KMS-11 (cell line): Measurements from ENCODE around the gene NLGN4X.

Source experiments
- H2AFZ ChIP-seq: fragments of 200-600 bp; sonication (generic); 2 replicates; pipeline ENCODE4 v1.6.1; 2016; ENCODE audit warnings: antibody characterized with exemption, mixed run types, low read depth
- H3K27ac ChIP-seq: fragments of 200-600 bp; sonication (generic); 2 replicates; pipeline ENCODE4 v1.6.1; 2016; ENCODE audit warnings: mild to moderate bottlenecking, mixed run types
- H3K27me3 ChIP-seq: fragments of 200-600 bp; sonication (generic); 2 replicates; pipeline ENCODE4 v1.6.1; 2017; ENCODE audit warnings: mild to moderate bottlenecking, low read depth, mixed run types, moderate library complexity; ENCODE audit not compliant: insufficient read depth
- H3K36me3 ChIP-seq: fragments of 200-600 bp; sonication (generic); 2 replicates; pipeline ENCODE4 v1.6.1; 2017; ENCODE audit warnings: mild to moderate bottlenecking, mixed run types; ENCODE audit not compliant: insufficient read depth
- H3K4me1 ChIP-seq: fragments of 200-600 bp; sonication (generic); 2 replicates; pipeline ENCODE4 v1.6.1; 2016; ENCODE audit warnings: mild to moderate bottlenecking, low read depth, mixed run types; ENCODE audit not compliant: poor library complexity, severe bottlenecking
- H3K4me2 ChIP-seq: fragments of 200-600 bp; sonication (generic); 2 replicates; pipeline ENCODE4 v1.7.0; 2016; ENCODE audit warnings: mild to moderate bottlenecking, mixed run types
- H3K4me3 ChIP-seq: fragments of 200-600 bp; sonication (generic); IDR thresholded peaks from 2 replicates; pipeline ENCODE4 v1.6.1; 2017; ENCODE audit warnings: low read depth, low read length, mixed read lengths; ENCODE audit not compliant: insufficient read depth
- H3K79me2 ChIP-seq: fragments of 200-600 bp; sonication (generic); 2 replicates; pipeline ENCODE4 v1.6.1; 2016; ENCODE audit warnings: low read depth, mixed run types; ENCODE audit not compliant: insufficient read depth
- H3K9ac ChIP-seq: fragments of 200-600 bp; sonication (generic); 2 replicates; pipeline ENCODE4 v1.6.1; 2016; ENCODE audit warnings: mild to moderate bottlenecking, mixed run types
- H4K20me1 ChIP-seq: fragments of 200-600 bp; sonication (generic); 2 replicates; pipeline ENCODE4 v1.6.1; 2016; ENCODE audit warnings: mild to moderate bottlenecking, mixed run types; ENCODE audit not compliant: insufficient read depth
- TF ChIP-seq, protein P1 (sequence below): fragments of 200-600 bp; sonication (generic); conservative IDR thresholded peaks from 2 replicates; pipeline ENCODE4 v1.6.1; 2017; ENCODE audit warnings: low read depth, mild to moderate bottlenecking, antibody characterized with exemption, low read length, moderate library complexity, mixed read lengths

Gene NLGN4X

DNA sequence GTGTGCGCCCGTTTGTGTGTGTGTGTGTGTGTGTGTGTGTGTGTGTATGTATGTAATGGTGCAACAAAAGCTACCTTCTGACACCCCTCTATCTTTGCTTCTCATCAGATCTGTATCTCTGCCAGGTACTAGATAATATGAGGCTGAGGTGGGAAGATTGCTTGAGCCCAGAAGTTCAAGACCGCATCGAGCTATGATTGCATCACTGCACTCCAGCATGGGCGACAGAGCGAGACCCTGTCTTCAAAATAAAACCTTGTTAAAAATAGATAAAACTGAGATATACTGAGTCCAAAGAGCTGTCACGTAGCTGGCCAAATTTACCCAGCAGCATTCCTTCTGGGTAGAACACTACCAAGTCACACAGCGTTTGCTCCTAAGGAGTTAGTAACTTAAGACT is 18.4 kb downstream of the NLGN4X start:
- Histone ChIP-seq H4K20me1 (no peaks in the 10 kb centered on the region), H3K4me3 (no peak overlapping the region), H3K4me2 (no peak overlapping the region), H3K36me3 (no peaks in the 10 kb centered on the region), H3K79me2 (no peaks in the 10 kb centered on the region), H3K4me1 (no peaks in the 10 kb centered on the region), H2AFZ (no peak overlapping the region), H3K9ac (no peak overlapping the region), H3K27ac (no peak overlapping the region), H3K27me3 (no peaks in the 10 kb centered on the region)
- TF ChIP-seq, protein P1, sequence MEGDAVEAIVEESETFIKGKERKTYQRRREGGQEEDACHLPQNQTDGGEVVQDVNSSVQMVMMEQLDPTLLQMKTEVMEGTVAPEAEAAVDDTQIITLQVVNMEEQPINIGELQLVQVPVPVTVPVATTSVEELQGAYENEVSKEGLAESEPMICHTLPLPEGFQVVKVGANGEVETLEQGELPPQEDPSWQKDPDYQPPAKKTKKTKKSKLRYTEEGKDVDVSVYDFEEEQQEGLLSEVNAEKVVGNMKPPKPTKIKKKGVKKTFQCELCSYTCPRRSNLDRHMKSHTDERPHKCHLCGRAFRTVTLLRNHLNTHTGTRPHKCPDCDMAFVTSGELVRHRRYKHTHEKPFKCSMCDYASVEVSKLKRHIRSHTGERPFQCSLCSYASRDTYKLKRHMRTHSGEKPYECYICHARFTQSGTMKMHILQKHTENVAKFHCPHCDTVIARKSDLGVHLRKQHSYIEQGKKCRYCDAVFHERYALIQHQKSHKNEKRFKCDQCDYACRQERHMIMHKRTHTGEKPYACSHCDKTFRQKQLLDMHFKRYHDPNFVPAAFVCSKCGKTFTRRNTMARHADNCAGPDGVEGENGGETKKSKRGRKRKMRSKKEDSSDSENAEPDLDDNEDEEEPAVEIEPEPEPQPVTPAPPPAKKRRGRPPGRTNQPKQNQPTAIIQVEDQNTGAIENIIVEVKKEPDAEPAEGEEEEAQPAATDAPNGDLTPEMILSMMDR: no peak

DNA sequence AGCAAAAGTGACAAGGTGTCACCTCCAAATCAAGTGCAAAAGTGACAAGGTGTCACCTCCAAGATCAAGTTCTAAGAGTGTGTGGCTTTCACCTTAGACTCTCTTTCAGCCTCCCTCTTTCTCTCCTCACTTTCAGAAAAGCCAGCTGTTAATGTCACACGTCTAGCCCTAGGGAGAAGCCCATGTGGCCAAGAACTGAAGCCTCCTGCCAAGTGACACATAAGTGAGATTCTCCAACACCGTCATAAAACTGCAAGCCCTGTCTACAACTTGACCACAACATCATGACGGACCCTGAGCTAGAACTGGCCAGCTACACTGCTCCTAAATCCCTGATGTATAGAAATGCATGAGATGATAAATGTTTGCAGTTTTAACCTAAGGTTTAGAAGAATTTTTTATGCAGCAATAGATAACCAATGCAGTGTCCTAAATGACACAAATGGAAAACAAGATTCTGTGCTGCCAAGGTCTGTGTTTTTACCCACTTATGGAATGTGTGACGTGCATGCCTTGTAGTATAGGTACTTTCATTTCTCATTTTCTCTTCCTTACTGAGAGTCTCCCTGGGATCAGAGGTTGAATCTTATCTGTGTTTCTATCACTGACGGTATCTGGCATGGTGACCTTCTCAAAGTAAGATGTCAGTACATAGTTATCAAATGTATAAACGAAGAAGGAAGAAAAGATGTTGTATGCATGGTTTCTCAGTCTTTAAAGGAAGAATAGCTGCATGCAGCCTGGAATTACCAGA is 25.0 kb downstream of the NLGN4X start:
- Histone ChIP-seq H4K20me1 (no peaks in the 10 kb centered on the region), H2AFZ (no peak overlapping the region), H3K4me2 (no peak overlapping the region), H3K27ac (no peak overlapping the region), H3K27me3 (no peaks in the 10 kb centered on the region), H3K36me3 (no peaks in the 10 kb centered on the region), H3K4me3 (no peak overlapping the region), H3K79me2 (no peaks in the 10 kb centered on the region), H3K4me1 (no peaks in the 10 kb centered on the region), H3K9ac (no peak overlapping the region)
- TF ChIP-seq, protein P1: no peak

DNA sequence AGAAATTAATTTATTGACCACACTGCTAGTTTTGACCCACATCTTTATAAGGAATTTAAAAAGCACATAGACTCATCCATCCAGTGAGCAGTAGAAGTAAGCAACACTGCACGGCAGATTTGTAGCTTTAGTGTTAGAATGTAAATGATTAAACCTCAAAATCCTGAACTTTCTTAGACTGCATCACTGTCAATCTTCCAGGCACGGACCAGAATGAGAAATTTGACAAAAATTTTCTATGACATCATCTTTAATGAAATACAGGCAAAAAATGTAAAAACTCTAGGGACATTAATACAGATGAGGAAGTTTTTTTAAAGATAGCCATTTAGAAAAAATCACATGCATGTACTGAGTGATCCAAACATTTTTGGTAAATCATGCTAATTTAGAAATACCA is 29.2 kb downstream of the NLGN4X start:
- H3K4me2 ChIP-seq: no peak overlapping the region
- H3K4me3 ChIP-seq: no peak overlapping the region
- no peaks in the 10 kb centered on the region for H3K4me1 ChIP-seq
- no peaks in the 10 kb centered on the region for H3K27me3 ChIP-seq
- TF ChIP-seq, protein P1: no peak
- H3K36me3 ChIP-seq: no peaks in the 10 kb centered on the region
- no peak overlapping the region for H2AFZ ChIP-seq
- H4K20me1 ChIP-seq: no peaks in the 10 kb centered on the region
- H3K27ac ChIP-seq: no peak overlapping the region
- H3K79me2 ChIP-seq: no peaks in the 10 kb centered on the region
- no peak overlapping the region for H3K9ac ChIP-seq

DNA sequence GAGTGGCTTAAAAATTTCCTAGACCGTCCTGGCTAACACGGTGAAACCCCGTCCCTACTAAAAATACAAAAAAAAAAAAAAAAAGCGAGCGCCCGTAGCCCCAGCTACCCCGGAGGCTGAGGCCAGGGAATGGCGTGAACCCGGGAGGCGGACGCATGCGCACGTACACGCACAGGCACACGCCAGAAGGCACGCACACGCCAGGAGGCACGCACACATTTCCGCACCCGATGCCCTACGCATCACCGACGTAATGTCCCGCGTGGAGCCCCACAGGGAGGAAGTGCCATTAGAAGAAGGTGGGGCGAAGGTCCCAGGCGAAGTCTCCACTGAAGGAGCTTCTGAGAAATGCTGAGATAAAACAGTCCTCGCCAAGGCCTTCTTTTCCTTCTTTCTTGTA is 41.4 kb downstream of the NLGN4X start:
- Histone ChIP-seq H3K9ac (no peak overlapping the region), H2AFZ (no peak overlapping the region), H3K4me2 (no peak overlapping the region), H3K79me2 (no peaks in the 10 kb centered on the region), H3K27me3 (no peaks in the 10 kb centered on the region), H3K4me1 (peaks cover 9% of the 10 kb centered on the region), H3K36me3 (no peaks in the 10 kb centered on the region), H3K27ac (no peak overlapping the region), H4K20me1 (no peaks in the 10 kb centered on the region), H3K4me3 (no peak overlapping the region)
- TF ChIP-seq, protein P1: no peak
